ENCODE measurements around the gene PCP4.

Gene PCP4

DNA sequence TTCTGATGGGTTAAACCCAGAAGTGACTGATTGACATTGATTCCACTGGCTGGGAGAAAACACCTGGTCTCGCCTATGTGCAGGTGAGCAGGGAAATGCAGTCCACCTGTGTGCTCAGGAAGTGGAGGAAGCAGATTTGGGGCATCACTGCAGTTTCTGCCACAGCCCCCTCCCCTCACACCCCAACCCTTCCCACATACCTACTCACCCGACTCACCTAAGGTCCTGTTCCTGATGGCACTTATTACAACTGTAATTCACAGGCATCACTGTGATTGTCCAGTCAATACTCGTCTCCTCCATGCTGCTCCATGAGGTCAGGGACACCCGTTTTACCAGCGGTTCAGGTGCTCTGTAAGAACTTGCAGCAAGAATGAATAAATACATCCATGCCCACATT lies 68.5 kb downstream of the PCP4 start:
- Histone ChIP-seq H3K79me2 (no peaks in the 10 kb centered on the region), H2AFZ (no peak overlapping the region), H3K4me2 (ENCODE audit: low read length) (no peak overlapping the region), H3K27me3 (ENCODE audit: control insufficient read depth, insufficient read depth, low read length) (no peaks in the 10 kb centered on the region), H3K9ac (no peak overlapping the region), H3K27ac (no peak overlapping the region), H3K4me3 (ENCODE audit: low read depth, low read length) (no peak overlapping the region), H3K4me1 (no peaks in the 10 kb centered on the region), H3K9me3 (ENCODE audit: control insufficient read depth, low read length) (no peaks in the 10 kb centered on the region), H3K36me3 (ENCODE audit: control insufficient read depth, insufficient read depth, low read length) (no peaks in the 10 kb centered on the region)
- TF ChIP-seq, protein P1, sequence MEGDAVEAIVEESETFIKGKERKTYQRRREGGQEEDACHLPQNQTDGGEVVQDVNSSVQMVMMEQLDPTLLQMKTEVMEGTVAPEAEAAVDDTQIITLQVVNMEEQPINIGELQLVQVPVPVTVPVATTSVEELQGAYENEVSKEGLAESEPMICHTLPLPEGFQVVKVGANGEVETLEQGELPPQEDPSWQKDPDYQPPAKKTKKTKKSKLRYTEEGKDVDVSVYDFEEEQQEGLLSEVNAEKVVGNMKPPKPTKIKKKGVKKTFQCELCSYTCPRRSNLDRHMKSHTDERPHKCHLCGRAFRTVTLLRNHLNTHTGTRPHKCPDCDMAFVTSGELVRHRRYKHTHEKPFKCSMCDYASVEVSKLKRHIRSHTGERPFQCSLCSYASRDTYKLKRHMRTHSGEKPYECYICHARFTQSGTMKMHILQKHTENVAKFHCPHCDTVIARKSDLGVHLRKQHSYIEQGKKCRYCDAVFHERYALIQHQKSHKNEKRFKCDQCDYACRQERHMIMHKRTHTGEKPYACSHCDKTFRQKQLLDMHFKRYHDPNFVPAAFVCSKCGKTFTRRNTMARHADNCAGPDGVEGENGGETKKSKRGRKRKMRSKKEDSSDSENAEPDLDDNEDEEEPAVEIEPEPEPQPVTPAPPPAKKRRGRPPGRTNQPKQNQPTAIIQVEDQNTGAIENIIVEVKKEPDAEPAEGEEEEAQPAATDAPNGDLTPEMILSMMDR (IDR thresholded peaks at IDR 0.05), result no peak

GRCh38 chr21:39938086-39938625 lies 70.9 kb downstream of the PCP4 start:
- H3K4me2 ChIP-seq (ENCODE audit: low read length), result no peak overlapping the region
- no peaks in the 10 kb centered on the region for H3K79me2 ChIP-seq
- no peak overlapping the region for H3K9ac ChIP-seq
- TF ChIP-seq, protein P1 (IDR thresholded peaks at IDR 0.05), result no peak
- H2AFZ ChIP-seq, result no peak overlapping the region
- H3K9me3 ChIP-seq (ENCODE audit: control insufficient read depth, low read length), result no peaks in the 10 kb centered on the region
- no peak overlapping the region for H3K4me3 ChIP-seq (ENCODE audit: low read depth, low read length)
- no peaks in the 10 kb centered on the region for H3K36me3 ChIP-seq (ENCODE audit: control insufficient read depth, insufficient read depth, low read length)
- no peaks in the 10 kb centered on the region for H3K27me3 ChIP-seq (ENCODE audit: control insufficient read depth, insufficient read depth, low read length)
- no peaks in the 10 kb centered on the region for H3K4me1 ChIP-seq
- no peak overlapping the region for H3K27ac ChIP-seq

GRCh38 chr21:39946199-39946598 lies 79.0 kb downstream of the PCP4 start:
- Histone ChIP-seq H3K36me3 (ENCODE audit: control insufficient read depth, insufficient read depth, low read length) (no peaks in the 10 kb centered on the region), H3K27ac (no peak overlapping the region), H3K79me2 (no peaks in the 10 kb centered on the region), H2AFZ (no peak overlapping the region), H3K9ac (no peak overlapping the region), H3K4me3 (ENCODE audit: low read depth, low read length) (no peak overlapping the region), H3K9me3 (ENCODE audit: control insufficient read depth, low read length) (no peaks in the 10 kb centered on the region), H3K27me3 (ENCODE audit: control insufficient read depth, insufficient read depth, low read length) (no peaks in the 10 kb centered on the region), H3K4me2 (ENCODE audit: low read length) (no peak overlapping the region), H3K4me1 (no peaks in the 10 kb centered on the region)
- TF ChIP-seq, protein P1 (IDR thresholded peaks at IDR 0.05), result no peak

- Histone ChIP-seq H2AFZ (no peak overlapping the region), H3K4me1 (no peaks in the 10 kb centered on the region), H3K9ac (no peak overlapping the region), H3K9me3 (ENCODE audit: control insufficient read depth, low read length) (no peaks in the 10 kb centered on the region), H3K4me3 (ENCODE audit: low read depth, low read length) (no peak overlapping the region), H3K27ac (no peak overlapping the region), H3K36me3 (ENCODE audit: control insufficient read depth, insufficient read depth, low read length) (no peaks in the 10 kb centered on the region), H3K27me3 (ENCODE audit: control insufficient read depth, insufficient read depth, low read length) (no peaks in the 10 kb centered on the region), H3K4me2 (ENCODE audit: low read length) (no peak overlapping the region), H3K79me2 (no peaks in the 10 kb centered on the region)
- TF ChIP-seq, protein P1 (IDR thresholded peaks at IDR 0.05), result no peak
Measured at GRCh38 chr21:39947031-39947430, 79.8 kb downstream of the PCP4 start.
